Measurements from ENCODE around the gene SLC41A2.

The SLC41A2 gene

GRCh38 chr12:104975587-104976343 lies 17.7 kb upstream of the SLC41A2 start:
- DNase-seq (ENCODE audit: low read depth in 2 of 2), result peak in 1 of 2 donors; percentile 77
- no peak for TF ChIP-seq CTCF (IDR thresholded peaks at IDR 0.05; ENCODE audit: low read depth, low read length)
- no peak overlapping the region for H3K4me3 ChIP-seq (replicated peaks in 1 of 2; ENCODE audit: low read depth in 2 of 2, low read length in 2 of 2)

- no peak for TF ChIP-seq CTCF (IDR thresholded peaks at IDR 0.05; ENCODE audit: low read depth, low read length)
- H3K4me3 ChIP-seq (replicated peaks in 1 of 2; ENCODE audit: low read depth in 2 of 2, low read length in 2 of 2), result no peak overlapping the region
These were observed 16.7 kb upstream of the SLC41A2 start for GRCh38 chr12:104974626-104975290.

GRCh38 chr12:104973250-104973649 lies 15.2 kb upstream of the SLC41A2 start:
- H3K4me3 ChIP-seq (replicated peaks in 1 of 2; ENCODE audit: low read depth in 2 of 2, low read length in 2 of 2), result no peak overlapping the region
- DNase-seq (ENCODE audit: low read depth in 2 of 2), result no peak
- no peak for TF ChIP-seq CTCF (IDR thresholded peaks at IDR 0.05; ENCODE audit: low read depth, low read length)

More at GRCh38 chr12:104974626-104975290, 16.7 kb upstream of the SLC41A2 start:
- peak in 1 of 2 donors; percentile 77 for DNase-seq (ENCODE audit: low read depth in 2 of 2)

- DNase-seq (ENCODE audit: low read depth in 2 of 2), result peak in 1 of 2 donors; percentile 38
- TF ChIP-seq CTCF (IDR thresholded peaks at IDR 0.05; ENCODE audit: low read depth, low read length), result no peak
These were observed 13.2 kb upstream of the SLC41A2 start for GRCh38 chr12:104971306-104971705.

GRCh38 chr12:104969343-104969742 lies 11.3 kb upstream of the SLC41A2 start:
- DNase-seq (ENCODE audit: low read depth in 2 of 2), result no peak
- no peak for TF ChIP-seq CTCF (IDR thresholded peaks at IDR 0.05; ENCODE audit: low read depth, low read length)

More at GRCh38 chr12:104971306-104971705, 13.2 kb upstream of the SLC41A2 start:
- H3K4me3 ChIP-seq (replicated peaks in 1 of 2; ENCODE audit: low read depth in 2 of 2, low read length in 2 of 2), result no peak overlapping the region

GRCh38 chr12:104966677-104967076 lies 8.6 kb upstream of the SLC41A2 start:
- no peak overlapping the region for H3K4me3 ChIP-seq (replicated peaks in 1 of 2; ENCODE audit: low read depth in 2 of 2, low read length in 2 of 2)
- no peak for DNase-seq (ENCODE audit: low read depth in 2 of 2)
- no peak for TF ChIP-seq CTCF (IDR thresholded peaks at IDR 0.05; ENCODE audit: low read depth, low read length)

More at GRCh38 chr12:104969343-104969742, 11.3 kb upstream of the SLC41A2 start:
- no peak overlapping the region for H3K4me3 ChIP-seq (replicated peaks in 1 of 2; ENCODE audit: low read depth in 2 of 2, low read length in 2 of 2)
